ENCODE results near the gene PSMD6. TPM values are rescaled to one million over a fixed set of nuclear protein-coding genes. Genes with fewer than 3 reads are reported as not detected.
A peak's percentile ranks its signal among the peaks of the same experiment; 100 is the strongest.

PSMD6 gene
- total and polyA plus RNA-seq, 9 of the 15 experiments (the other 6 are each of a cell fraction or from before 2014, with no cell fraction given) = 78.2 to 133 (median 113) TPM

DNA sequence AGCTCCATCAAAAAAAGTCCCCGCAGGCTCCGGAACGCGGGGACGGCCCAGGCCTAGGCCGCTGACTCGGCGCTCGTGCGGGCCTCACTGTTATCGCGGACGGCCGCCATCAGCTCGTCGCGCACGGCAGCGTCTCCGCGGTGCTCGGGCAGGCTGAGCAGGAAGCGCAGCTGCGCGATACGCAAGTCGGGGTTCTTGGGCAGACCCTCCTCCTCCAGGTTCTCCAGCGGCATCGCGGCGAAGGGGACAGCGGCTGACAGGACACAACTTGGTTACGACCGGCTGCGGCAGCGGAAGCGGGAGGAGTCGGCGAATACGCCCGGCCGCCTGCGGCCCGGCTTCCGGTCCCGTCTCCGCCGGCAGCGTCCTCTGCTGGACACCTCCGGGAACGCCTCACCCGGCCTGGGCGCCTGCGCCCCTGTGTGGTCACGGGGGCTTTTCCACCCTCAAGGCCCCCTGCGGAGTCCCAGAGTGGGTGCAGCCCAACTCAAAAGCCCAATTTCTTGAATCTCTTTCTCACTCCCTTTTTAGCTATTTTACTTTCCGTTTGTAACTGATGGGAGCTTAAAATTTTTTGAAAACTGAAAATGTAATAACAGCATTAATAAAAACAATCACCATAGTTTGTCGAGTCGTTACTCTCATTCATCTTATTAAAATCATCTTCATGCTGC is at the start of gene PSMD6 (continued):
- TF ChIP-seq, protein P1, sequence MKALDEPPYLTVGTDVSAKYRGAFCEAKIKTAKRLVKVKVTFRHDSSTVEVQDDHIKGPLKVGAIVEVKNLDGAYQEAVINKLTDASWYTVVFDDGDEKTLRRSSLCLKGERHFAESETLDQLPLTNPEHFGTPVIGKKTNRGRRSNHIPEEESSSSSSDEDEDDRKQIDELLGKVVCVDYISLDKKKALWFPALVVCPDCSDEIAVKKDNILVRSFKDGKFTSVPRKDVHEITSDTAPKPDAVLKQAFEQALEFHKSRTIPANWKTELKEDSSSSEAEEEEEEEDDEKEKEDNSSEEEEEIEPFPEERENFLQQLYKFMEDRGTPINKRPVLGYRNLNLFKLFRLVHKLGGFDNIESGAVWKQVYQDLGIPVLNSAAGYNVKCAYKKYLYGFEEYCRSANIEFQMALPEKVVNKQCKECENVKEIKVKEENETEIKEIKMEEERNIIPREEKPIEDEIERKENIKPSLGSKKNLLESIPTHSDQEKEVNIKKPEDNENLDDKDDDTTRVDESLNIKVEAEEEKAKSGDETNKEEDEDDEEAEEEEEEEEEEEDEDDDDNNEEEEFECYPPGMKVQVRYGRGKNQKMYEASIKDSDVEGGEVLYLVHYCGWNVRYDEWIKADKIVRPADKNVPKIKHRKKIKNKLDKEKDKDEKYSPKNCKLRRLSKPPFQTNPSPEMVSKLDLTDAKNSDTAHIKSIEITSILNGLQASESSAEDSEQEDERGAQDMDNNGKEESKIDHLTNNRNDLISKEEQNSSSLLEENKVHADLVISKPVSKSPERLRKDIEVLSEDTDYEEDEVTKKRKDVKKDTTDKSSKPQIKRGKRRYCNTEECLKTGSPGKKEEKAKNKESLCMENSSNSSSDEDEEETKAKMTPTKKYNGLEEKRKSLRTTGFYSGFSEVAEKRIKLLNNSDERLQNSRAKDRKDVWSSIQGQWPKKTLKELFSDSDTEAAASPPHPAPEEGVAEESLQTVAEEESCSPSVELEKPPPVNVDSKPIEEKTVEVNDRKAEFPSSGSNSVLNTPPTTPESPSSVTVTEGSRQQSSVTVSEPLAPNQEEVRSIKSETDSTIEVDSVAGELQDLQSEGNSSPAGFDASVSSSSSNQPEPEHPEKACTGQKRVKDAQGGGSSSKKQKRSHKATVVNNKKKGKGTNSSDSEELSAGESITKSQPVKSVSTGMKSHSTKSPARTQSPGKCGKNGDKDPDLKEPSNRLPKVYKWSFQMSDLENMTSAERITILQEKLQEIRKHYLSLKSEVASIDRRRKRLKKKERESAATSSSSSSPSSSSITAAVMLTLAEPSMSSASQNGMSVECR (CRISPR knock-in tag; IDR thresholded peaks at IDR 0.05) = no peak; the same call in 1 of the 2 replicates
- TF ChIP-seq, protein P2, sequence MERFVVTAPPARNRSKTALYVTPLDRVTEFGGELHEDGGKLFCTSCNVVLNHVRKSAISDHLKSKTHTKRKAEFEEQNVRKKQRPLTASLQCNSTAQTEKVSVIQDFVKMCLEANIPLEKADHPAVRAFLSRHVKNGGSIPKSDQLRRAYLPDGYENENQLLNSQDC (CRISPR knock-in tag; IDR thresholded peaks at IDR 0.05) = no peak
- TF ChIP-seq CEBPG (CRISPR knock-in tag; IDR thresholded peaks at IDR 0.05) = no peak
- TF ChIP-seq CEBPG (tag; conservative IDR thresholded peaks at IDR 0.05 in 1 of 2, IDR thresholded peaks at IDR 0.05 in 1 of 2) = no peak
- TF ChIP-seq, protein P3, sequence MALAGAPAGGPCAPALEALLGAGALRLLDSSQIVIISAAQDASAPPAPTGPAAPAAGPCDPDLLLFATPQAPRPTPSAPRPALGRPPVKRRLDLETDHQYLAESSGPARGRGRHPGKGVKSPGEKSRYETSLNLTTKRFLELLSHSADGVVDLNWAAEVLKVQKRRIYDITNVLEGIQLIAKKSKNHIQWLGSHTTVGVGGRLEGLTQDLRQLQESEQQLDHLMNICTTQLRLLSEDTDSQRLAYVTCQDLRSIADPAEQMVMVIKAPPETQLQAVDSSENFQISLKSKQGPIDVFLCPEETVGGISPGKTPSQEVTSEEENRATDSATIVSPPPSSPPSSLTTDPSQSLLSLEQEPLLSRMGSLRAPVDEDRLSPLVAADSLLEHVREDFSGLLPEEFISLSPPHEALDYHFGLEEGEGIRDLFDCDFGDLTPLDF (CRISPR knock-in tag; IDR thresholded peaks at IDR 0.05) = no peak
- no peak for TF ChIP-seq ASH1L (IDR thresholded peaks at IDR 0.05; ENCODE audit: borderline replicate concordance, low read depth, partially characterized antibody)
- no peak for TF ChIP-seq ZNF57 (CRISPR knock-in tag; IDR thresholded peaks at IDR 0.05)
- TF ChIP-seq MTA1 (IDR thresholded peaks at IDR 0.05; ENCODE audit: borderline replicate concordance) = no peak
- TF ChIP-seq, protein P4, sequence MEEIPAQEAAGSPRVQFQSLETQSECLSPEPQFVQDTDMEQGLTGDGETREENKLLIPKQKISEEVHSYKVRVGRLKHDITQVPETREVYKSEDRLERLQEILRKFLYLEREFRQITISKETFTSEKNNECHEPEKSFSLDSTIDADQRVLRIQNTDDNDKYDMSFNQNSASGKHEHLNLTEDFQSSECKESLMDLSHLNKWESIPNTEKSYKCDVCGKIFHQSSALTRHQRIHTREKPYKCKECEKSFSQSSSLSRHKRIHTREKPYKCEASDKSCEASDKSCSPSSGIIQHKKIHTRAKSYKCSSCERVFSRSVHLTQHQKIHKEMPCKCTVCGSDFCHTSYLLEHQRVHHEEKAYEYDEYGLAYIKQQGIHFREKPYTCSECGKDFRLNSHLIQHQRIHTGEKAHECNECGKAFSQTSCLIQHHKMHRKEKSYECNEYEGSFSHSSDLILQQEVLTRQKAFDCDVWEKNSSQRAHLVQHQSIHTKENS (CRISPR knock-in tag; IDR thresholded peaks at IDR 0.05) = no peak
- TF ChIP-seq FOXJ3 (CRISPR knock-in tag; IDR thresholded peaks at IDR 0.05) = no peak
- TF ChIP-seq, protein P5, sequence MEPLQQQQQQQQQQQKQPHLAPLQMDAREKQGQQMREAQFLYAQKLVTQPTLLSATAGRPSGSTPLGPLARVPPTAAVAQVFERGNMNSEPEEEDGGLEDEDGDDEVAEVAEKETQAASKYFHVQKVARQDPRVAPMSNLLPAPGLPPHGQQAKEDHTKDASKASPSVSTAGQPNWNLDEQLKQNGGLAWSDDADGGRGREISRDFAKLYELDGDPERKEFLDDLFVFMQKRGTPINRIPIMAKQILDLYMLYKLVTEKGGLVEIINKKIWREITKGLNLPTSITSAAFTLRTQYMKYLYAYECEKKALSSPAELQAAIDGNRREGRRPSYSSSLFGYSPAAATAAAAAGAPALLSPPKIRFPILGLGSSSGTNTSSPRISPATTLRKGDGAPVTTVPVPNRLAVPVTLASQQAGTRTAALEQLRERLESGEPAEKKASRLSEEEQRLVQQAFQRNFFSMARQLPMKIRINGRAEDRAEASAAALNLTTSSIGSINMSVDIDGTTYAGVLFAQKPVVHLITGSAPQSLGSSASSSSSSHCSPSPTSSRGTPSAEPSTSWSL (CRISPR knock-in tag; IDR thresholded peaks at IDR 0.05; ENCODE audit: borderline replicate concordance) = no peak
- TF ChIP-seq, protein P6, sequence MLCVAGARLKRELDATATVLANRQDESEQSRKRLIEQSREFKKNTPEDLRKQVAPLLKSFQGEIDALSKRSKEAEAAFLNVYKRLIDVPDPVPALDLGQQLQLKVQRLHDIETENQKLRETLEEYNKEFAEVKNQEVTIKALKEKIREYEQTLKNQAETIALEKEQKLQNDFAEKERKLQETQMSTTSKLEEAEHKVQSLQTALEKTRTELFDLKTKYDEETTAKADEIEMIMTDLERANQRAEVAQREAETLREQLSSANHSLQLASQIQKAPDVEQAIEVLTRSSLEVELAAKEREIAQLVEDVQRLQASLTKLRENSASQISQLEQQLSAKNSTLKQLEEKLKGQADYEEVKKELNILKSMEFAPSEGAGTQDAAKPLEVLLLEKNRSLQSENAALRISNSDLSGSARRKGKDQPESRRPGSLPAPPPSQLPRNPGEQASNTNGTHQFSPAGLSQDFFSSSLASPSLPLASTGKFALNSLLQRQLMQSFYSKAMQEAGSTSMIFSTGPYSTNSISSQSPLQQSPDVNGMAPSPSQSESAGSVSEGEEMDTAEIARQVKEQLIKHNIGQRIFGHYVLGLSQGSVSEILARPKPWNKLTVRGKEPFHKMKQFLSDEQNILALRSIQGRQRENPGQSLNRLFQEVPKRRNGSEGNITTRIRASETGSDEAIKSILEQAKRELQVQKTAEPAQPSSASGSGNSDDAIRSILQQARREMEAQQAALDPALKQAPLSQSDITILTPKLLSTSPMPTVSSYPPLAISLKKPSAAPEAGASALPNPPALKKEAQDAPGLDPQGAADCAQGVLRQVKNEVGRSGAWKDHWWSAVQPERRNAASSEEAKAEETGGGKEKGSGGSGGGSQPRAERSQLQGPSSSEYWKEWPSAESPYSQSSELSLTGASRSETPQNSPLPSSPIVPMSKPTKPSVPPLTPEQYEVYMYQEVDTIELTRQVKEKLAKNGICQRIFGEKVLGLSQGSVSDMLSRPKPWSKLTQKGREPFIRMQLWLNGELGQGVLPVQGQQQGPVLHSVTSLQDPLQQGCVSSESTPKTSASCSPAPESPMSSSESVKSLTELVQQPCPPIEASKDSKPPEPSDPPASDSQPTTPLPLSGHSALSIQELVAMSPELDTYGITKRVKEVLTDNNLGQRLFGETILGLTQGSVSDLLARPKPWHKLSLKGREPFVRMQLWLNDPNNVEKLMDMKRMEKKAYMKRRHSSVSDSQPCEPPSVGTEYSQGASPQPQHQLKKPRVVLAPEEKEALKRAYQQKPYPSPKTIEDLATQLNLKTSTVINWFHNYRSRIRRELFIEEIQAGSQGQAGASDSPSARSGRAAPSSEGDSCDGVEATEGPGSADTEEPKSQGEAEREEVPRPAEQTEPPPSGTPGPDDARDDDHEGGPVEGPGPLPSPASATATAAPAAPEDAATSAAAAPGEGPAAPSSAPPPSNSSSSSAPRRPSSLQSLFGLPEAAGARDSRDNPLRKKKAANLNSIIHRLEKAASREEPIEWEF (CRISPR knock-in tag; IDR thresholded peaks at IDR 0.05) = 0 out of 2 replicates have a peak, but pooled peaks have one; percentile 45

Data from K562 (cell line).